Bronchial epithelial cell (primary cell): ENCODE data around the gene MS4A6E. TPM values are rescaled to one million over a fixed set of nuclear protein-coding genes. Genes with fewer than 3 reads are reported as not detected.

Source experiments
- DNase-seq: peaks from one replicate; pipeline ENCODE4 v3.0.0-alpha.2; 2010; ENCODE audit warnings: low read depth
- FAIRE-seq: peaks from 2 replicates; lab custom pipeline; 2011; peaks lifted over from hg19 to GRCh38; lab: Jason Lieb, UNC
- H3K27me3 ChIP-seq: 2 replicates; pipeline ENCODE4 v1.5.1; 2011; ENCODE audit warnings: low read length; ENCODE audit not compliant: control insufficient read depth, insufficient read depth
- H3K36me3 ChIP-seq: 2 replicates; pipeline ENCODE4 v1.5.1; 2011; ENCODE audit warnings: low read length; ENCODE audit not compliant: control insufficient read depth, insufficient read depth
- H3K4me3 ChIP-seq: 2 replicates; pipeline ENCODE4 v1.5.1; 2011; ENCODE audit warnings: mild to moderate bottlenecking, low read depth, low read length, control low read depth
- total RNA-seq: library from RNA; depleted of rRNA; stranded (reverse); fragments of >200 nt; gene quantifications from 2 replicates; pipeline ENCODE4 v1.2.1, GENCODE V29; 2014
- TF ChIP-seq, protein P1 (sequence below): IDR thresholded peaks from 2 replicates; pipeline ENCODE4 v1.5.1; 2011; ENCODE audit warnings: mild to moderate bottlenecking, moderate library complexity, low read length, control low read depth, inconsistent platforms; ENCODE audit not compliant: insufficient read depth, severe bottlenecking

MS4A6E gene
- total RNA-seq, 1 donor from 2014 or later, result not detected

GRCh38 chr11:60310407-60310998, 16.6 kb upstream of the MS4A6E start:
- TF ChIP-seq, protein P1, sequence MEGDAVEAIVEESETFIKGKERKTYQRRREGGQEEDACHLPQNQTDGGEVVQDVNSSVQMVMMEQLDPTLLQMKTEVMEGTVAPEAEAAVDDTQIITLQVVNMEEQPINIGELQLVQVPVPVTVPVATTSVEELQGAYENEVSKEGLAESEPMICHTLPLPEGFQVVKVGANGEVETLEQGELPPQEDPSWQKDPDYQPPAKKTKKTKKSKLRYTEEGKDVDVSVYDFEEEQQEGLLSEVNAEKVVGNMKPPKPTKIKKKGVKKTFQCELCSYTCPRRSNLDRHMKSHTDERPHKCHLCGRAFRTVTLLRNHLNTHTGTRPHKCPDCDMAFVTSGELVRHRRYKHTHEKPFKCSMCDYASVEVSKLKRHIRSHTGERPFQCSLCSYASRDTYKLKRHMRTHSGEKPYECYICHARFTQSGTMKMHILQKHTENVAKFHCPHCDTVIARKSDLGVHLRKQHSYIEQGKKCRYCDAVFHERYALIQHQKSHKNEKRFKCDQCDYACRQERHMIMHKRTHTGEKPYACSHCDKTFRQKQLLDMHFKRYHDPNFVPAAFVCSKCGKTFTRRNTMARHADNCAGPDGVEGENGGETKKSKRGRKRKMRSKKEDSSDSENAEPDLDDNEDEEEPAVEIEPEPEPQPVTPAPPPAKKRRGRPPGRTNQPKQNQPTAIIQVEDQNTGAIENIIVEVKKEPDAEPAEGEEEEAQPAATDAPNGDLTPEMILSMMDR, result no peak
- no peak for FAIRE-seq
- DNase-seq, result no peak
- H3K36me3 ChIP-seq, result no peaks in the 10 kb centered on the region
- no peak overlapping the region for H3K4me3 ChIP-seq
- H3K27me3 ChIP-seq, result no peaks in the 10 kb centered on the region

DNA sequence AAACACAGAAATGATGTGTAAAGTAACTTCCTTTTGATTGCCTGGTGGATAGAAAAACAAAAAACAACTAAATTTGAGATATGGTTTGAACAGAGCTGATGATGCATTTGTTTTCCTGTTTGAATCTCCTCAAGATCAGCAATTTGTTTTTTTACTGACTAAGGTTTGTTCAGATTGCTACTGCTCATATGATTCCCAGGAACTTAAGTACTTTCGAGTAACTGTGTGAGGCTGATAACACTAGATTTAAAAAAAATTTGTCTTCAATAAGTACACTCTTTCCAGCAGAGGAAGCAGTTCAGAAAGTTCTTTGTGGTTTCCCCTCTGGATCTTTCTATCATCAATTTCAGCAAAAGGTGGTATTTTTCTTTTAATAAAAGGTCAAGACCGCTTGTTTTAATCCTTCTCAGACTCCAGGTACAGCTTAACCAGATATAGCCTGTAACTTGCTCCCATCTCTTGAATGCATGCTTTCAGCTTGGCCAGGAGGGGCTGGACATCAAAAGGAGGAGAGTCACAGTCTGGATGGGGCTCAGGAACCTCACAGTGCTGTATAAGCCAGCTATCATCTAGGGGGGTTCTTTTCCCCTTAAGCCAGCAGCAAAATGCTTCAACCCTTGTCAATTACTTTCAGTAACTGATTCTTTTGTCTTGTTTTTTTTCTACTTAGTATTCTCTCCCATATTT, 12.3 kb upstream of the MS4A6E start:
- TF ChIP-seq, protein P1, result no peak
- Histone ChIP-seq H3K36me3 (no peaks in the 10 kb centered on the region), H3K27me3 (no peaks in the 10 kb centered on the region), H3K4me3 (no peak overlapping the region)
- FAIRE-seq (no peak), DNase-seq (no peak)

GRCh38 chr11:60315871-60316270, 11.2 kb upstream of the MS4A6E start:
- TF ChIP-seq, protein P1, result no peak
- no peaks in the 10 kb centered on the region for H3K36me3 ChIP-seq
- H3K4me3 ChIP-seq, result no peak overlapping the region
- H3K27me3 ChIP-seq, result no peaks in the 10 kb centered on the region
- DNase-seq (no peak), FAIRE-seq (no peak)

- TF ChIP-seq, protein P1, result no peak
- FAIRE-seq (no peak), DNase-seq (no peak)
- Histone ChIP-seq H3K36me3 (no peaks in the 10 kb centered on the region), H3K27me3 (no peaks in the 10 kb centered on the region), H3K4me3 (no peak overlapping the region)
Measured at GRCh38 chr11:60316317-60316716, 10.7 kb upstream of the MS4A6E start.

DNA sequence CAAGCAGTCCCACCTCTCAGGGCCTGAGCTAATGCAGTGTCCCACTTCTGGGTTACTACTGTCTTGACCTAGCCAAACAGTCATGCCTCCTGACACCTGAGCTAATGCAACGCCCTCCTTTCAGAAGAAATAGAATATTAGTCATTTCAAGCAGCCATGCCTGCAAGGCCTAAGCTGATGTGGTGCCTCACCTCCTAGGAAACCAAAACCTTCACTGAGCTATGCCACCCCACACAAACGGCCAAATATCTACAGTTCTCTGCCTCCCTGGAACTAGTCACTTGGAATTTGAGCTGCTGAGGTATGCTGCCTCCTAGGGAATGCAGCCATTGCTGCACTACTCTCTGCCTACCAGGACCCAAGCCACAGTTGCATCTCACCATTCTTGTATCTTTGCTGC, 8.3 kb upstream of the MS4A6E start:
- Histone ChIP-seq H3K4me3 (no peak overlapping the region), H3K36me3 (no peaks in the 10 kb centered on the region), H3K27me3 (no peaks in the 10 kb centered on the region)
- FAIRE-seq (no peak), DNase-seq (peak; percentile 49)
- TF ChIP-seq, protein P1, result no peak

- H3K36me3 ChIP-seq, result no peaks in the 10 kb centered on the region
- H3K4me3 ChIP-seq, result no peak overlapping the region
- DNase-seq, result no peak
- TF ChIP-seq, protein P1, result no peak
- no peak for FAIRE-seq
- no peaks in the 10 kb centered on the region for H3K27me3 ChIP-seq
Measured at GRCh38 chr11:60321051-60321450, 6.0 kb upstream of the MS4A6E start.
